Measurements from ENCODE around the gene DIP2C.
"Not testable (repeated sequence)": the region's sequence is repeated elsewhere in the genome, so short reads cannot be mapped to it uniquely, and the experiment has no call there.

The DIP2C gene

GRCh38 chr10:637221-637620 lies 52.2 kb downstream of the DIP2C start:
- no peak for DNase-seq

DNA sequence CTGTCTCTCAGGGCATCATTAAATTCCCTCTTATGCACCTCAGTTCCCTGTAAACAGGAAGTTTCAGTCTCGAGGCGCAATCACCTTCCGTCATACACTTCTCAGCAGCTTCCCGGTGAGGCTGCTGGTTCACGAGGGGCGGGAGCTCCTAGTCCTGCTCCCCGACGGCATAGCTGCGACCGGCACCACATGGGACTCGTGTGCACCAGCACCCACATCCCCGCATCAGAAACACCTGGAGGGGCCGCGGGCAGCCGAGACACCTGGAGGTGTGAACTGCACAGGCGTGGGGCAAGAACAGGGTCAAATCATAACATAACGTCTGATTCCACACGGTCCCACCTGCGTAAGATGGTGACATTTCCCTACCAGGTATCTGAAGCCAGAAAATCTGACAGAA lies 52.7 kb downstream of the DIP2C start:
- no peak for DNase-seq

DNA sequence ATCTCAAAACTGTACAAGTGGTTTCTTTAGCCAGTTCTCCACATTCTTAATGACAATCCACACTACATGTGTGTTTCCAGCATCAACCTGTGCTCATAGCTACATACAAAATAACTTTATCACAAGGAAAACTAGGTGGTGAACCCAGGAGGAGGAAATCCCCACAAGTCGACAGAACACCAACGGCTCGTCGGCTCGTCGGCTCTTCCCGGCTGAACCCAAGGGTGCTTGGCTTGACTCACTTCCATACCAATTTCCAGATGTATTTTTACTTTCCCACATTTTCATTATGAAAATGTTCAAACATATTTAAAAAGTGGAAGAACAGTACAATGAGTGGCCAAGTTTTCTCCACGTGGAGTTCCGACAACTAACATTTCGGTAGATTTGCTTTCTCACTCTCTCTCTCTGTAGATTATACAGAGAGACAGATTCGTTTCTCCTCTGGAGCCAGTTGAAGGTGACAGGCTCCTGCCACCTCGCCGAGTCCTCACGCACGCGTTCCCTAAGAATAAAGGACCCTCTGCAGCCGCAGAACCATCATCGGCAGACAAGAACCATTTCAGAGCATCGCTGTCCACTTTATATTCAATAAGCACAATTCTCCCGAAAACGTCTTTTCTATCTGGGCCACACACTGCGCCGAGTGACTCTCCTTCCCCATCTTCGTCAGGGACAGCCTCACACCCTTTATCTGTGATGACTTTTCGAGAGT lies 53.3 kb downstream of the DIP2C start:
- no peak for DNase-seq

- DNase-seq = no peak
Measured at GRCh38 chr10:635088-635861, 54.2 kb downstream of the DIP2C start.

GRCh38 chr10:634256-634655 lies 55.2 kb downstream of the DIP2C start:
- no peak for DNase-seq

GRCh38 chr10:633279-634245 lies 55.9 kb downstream of the DIP2C start:
- no peak for DNase-seq

- DNase-seq = not testable (repeated sequence)
Measured at GRCh38 chr10:632807-633177, 56.7 kb downstream of the DIP2C start.

- not testable (repeated sequence) for DNase-seq
Measured at GRCh38 chr10:632155-632806, 57.2 kb downstream of the DIP2C start.

- no peak for DNase-seq
Measured at GRCh38 chr10:631266-631665, 58.2 kb downstream of the DIP2C start.

DNA sequence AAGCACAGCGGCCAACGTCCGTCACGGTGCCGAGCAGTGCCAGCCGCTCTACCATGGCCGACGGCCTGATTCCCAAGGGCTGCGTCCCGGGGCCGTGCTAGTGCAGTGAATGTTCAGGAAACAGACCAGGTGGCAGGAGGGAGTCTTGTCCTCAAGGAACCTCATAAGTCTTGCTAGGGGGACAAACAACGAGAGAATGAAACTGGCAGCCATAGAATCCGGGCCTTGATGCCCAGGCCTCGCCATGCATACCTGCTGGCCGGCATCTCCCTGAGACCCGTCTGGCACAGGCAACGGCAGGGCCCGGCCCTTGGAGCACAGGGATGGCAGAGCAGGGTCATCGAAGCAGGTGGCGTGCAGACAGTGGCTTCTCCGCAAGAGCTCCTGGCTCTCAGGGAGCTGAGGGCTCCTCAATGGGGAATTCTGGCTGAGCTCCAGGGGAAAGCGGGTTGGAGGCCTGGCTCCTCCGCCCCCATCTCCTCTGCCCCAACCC lies 58.8 kb downstream of the DIP2C start:
- no peak for DNase-seq

DNA sequence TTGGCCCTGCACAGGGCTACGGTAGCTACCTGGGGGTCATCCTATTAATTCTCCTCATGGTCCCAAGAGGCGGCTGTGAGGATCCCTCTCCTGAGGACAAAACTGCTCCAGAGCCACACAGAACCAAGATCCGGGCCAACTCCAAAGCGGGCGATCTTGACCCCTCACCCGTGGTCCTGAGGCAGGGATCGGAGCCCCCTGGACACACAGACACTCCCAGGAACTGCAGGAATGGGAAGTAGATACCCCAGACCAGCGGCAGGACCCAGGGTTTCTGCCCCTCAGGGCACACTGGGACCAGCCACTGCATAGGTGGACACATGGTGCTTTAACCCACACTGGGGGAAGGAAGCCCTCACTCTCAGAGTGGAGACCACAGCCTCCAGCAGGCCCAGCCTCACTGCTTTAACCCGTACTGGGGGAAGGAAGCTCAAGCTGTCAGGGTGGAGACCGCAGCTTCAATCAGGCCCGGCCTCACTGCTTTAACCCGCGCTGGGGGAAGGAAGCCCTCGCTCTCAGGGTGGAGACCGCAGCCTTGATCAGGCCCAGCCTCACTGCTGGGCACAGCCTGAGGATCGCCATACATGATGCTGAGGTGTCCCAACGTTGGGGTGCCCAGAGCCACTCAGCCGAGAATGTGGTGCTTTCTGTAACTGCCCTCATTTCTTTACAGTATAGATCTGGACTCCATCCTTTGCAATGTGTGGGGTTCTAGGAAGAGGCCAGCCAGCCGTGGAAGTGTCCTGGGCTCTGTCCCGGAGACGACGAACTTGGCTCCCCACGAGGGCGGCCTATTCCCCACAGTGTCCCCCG lies 60.1 kb downstream of the DIP2C start:
- no peak for DNase-seq

DNA sequence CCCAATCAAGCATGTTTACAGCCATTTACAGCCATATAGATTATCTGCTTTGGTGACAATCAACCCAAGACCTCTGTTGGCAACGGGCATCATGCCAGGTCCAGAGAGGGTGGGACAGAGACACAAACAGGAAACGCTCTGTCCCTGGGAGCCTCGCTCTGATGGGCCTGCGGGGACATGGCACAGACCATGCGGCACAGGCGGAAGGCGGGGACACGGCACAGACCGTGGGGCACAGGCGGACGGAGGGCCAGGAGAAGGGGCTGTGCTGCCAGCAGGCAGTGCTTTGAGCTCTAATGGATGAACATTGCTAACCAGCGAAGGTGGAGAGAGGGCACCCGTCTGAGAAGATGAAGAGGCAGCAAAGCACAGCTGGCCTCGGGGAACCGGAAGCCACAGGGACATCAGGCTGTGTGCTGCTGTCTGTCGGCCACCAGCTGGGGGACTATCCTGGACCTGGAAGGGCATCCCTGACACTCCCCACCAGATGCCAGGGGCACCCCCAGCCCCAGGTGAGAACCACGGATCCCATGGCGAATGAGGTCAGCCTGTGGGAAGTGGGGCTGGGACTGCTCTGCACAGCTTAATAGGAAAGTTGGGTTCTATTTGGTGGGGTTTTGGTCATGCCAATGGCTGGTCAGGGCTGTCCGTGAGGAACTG lies 61.0 kb downstream of the DIP2C start:
- DNase-seq = no peak

DNA sequence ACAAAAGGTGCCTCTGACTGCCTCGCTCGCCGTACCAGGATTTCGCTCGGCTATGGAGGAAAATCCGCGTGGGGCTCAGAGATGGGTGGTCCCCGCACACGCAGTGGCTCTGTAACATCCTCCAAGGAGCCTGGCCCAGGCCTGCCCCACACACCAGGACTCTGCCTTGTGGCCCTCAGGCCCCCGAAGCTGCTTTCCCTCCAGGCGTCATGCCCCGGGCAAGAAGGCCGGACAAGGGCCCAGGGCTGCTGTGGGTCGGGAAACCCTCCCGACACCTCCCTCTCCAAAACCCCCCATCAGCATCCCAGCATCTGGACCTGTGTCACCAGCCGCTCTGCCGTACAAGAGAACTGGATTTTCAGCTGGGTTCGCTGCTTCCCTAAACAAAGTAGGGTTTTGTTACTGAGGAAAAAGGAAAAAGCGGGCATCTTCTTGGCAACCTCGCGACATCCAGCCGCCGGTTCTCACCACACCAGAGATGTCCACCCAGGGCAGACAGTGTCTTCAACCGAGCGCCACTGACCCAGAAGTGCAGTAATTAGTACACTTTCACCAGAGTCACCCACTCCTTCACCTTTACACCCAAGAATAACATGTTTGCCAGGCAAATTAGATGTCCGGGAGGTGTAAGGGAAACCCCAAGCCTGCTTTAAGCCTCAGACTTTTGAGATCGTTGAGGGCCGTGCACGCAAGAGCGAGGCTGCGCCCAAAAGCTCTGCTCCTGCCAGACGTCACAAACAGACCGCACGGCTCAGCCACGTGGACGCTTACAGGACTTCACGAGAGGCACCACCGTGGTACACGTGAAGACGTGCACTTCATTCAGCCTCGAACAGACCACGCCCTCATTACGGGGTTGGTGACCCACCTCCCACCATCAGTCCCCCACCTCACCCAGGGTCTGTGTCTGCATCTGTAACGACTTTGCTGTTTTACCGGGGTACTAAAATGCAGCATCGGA lies 62.2 kb downstream of the DIP2C start:
- DNase-seq = no peak

DNA sequence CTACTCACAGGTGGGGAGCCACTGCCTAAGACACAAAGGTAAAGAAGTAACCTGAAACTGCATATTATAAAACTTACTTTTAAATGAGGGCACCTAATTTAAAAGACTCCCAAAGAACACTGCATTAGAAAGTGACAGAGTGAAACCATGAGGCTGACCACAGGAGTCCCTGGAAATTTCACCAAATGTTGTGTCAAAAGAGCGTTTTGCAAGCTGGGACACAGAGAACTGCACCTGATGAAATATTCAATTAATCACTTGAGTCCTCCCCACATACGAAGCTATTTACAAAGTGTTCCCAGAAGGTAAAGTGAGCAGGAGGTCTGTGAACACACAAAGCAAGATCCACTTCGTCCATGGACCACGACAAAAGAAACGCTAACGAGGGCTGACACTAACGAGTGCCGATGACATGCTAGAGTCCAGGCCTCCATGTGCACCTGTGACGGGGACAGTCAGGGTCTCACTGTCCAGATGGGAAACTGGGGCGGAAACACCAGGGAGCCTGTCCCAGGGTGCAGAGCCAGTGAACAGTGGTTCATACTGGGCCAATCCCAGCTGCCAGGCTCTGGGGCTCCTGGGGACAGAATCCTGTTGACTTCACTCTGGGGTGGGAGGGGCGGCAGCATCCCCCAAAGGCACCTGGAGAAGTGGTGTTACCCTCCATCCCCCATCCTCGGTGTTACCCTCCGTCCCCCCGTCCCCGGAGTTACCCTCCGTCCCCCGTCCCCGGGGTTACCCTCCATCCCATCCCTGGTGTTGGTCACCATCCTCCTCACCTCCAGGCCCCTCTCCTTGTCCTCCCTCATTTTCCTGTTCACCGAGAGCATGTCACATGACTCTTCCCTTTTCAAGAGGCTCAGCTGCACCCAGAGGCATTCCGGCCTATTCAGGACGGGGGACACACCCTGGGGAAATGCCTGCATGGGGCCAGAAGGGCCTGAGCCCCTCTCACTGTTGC lies 63.4 kb downstream of the DIP2C start:
- DNase-seq = no peak

GRCh38 chr10:625333-625696 lies 64.2 kb downstream of the DIP2C start:
- DNase-seq = no peak

GRCh38 chr10:624605-625332 lies 64.7 kb downstream of the DIP2C start:
- DNase-seq = no peak

DNA sequence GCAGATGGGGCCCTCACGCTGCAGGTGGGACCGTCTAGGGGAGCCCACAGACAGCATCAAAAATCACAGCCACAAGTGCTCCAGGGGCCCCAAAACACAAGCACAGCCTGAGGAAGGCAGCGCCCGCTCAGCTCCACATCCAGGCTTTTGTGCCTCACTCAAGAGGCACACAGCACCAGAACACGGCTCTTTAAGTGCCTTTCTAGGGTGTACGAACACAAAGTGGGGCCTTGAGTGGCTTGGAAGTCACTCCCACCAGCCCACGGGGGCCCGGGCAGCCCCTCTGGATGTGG lies 65.2 kb downstream of the DIP2C start:
- DNase-seq = no peak

Measured in AML-193 (cell line).